Pancreas (tissue), 10 donors: ENCODE data around the gene SLC66A1. TPM values are rescaled to one million over a fixed set of nuclear protein-coding genes. Genes with fewer than 3 reads are reported as not detected.
"Not testable (repeated sequence)": the region's sequence is repeated elsewhere in the genome, so short reads cannot be mapped to it uniquely, and the experiment has no call there.

ENCODE experiments used
- ATAC-seq, 4 donors: fragments of 200-7000 bp; cut with Tn5 transposase; one replicate each; pipeline versions ENCODE4 v1.8.0 to v1.9.1; 2020; ENCODE audit warnings: mild to moderate bottlenecking in 4 of 4, moderate library complexity in 4 of 4
- DNase-seq, 6 donors: peaks; one replicate each; pipeline ENCODE4 v3.0.0-alpha.2; 2020
- FAIRE-seq: peaks from 2 replicates; lab custom pipeline; 2012; peaks lifted over from hg19 to GRCh38; lab: Jason Lieb, UNC
- H3K27ac ChIP-seq, 4 donors: fragments of 200-600 bp; sonication (generic); 1 replicate in 3 of 4; 2 replicates in 1 of 4; pipeline versions ENCODE4 v1.5.0 to v1.8.0; 2020
- H3K27me3 ChIP-seq, 4 donors: fragments of 200-600 bp; one replicate each; pipeline ENCODE4 v1.8.0; 2021
- H3K36me3 ChIP-seq, 3 donors: fragments of 200-600 bp; sonication (generic) in 1 of 3; one replicate each; pipeline versions ENCODE4 v1.5.0 to v1.8.0; 2020 to 2021
- H3K4me1 ChIP-seq, 3 donors: fragments of 200-600 bp; one replicate each; pipeline ENCODE4 v1.8.0; 2021
- H3K4me3 ChIP-seq, 4 donors: fragments of 200-600 bp; sonication (generic) in 2 of 4; one replicate each; pipeline versions ENCODE4 v1.5.0 to v1.8.0; 2020 to 2021
- H3K9me3 ChIP-seq, 4 donors: fragments of 200-600 bp; one replicate each; pipeline ENCODE4 v1.8.0; 2021
- WGBS, 2 donors: extraction: QIAGEN DNeasy Blood & Tissue Kit; methylation state at CpG; one replicate each; pipeline ENCODE4 v1.1.7; 2013; 5-methylcytosine and 5-hydroxymethylcytosine counted together
- intact Hi-C, 3 donors: fragments of 100-400 bp; cut with DNase I; formaldehyde crosslinking; loops; one replicate each; pipeline versions ENCODE4 v1.11.1 to v1.14.2; 2022
- polyA plus RNA-seq, 2 donors: library from polyadenylated mRNA; stranded (reverse); fragments of 200-250 nt; gene quantifications; one replicate each; pipeline ENCODE4 v1.2.3, GENCODE V29; 2013
- total RNA-seq, 6 donors: library from RNA; stranded (reverse); fragmentation: NEBNext Ultra II Directional in 4 of 6; extraction: Animal tissue kit (Norgen Biotek cat#: 25700) in 4 of 6; gene quantifications; one replicate each; pipeline versions ENCODE4 v1.2.1 to v1.2.4, GENCODE V29; 2021 to 2023
- TF ChIP-seq, protein P1 (sequence below), 4 donors: fragments of 200-600 bp; sonication (generic) in 3 of 4; IDR thresholded peaks; one replicate each; pipeline versions ENCODE4 v1.5.0 to v1.8.0; 2021; ENCODE audit warnings: antibody characterized with exemption in 4 of 4
- donor health status: healthy with polysubstance abuse.
- donor health status: DM: no; HTN: no; CAD: no; lungs with moderate emphysema.
- donor health status: DM: no; HTN: no; CAD: no.
- donor health status: control.
- donor health status: control.
- donor health status: Bipolar disorder and iron deficiency.
- donor health status: DM: yes; HTN: yes; CAD: no.
- donor health status: DM: no; HTN: no; CAD: no.
- donor health status: DM: no; HTN: no; CAD: no.
- donor health status: DM: yes; HTN: yes; CAD: no.

The SLC66A1 gene
- total and polyA plus RNA-seq, 8 donors: 6.4 to 26.1 (median 8.7) TPM

DNA sequence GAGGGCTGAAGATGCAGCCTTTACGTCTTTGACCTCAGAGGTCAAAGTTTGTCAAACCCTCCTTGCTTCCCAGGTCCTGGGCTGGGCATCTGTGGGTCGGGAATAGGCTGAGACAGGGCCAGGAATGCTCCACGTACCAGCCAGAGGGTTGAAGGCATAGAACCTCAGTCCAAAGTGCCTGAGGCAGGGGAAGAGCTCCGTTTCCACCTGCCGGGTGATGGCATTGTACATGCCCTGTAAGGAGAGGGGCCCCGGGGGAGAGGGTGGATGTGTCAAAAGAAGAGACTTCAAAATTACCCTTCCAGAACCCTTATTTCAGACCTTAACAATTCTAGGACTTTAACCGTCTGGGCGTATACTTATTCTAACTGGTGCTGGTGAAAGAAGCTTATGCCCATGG, 27.2 kb upstream of the SLC66A1 start:
- no peak for DNase-seq
- WGBS, 2 donors: 79 to 86% methylated on average over 8 of the region's 8 CpGs
- Histone ChIP-seq H3K27ac (peak overlapping the region in 2 of 4 donors; percentile 72 to 78), H3K4me1 (peaks cover 0 to 8% (median 6%) of the 10 kb centered on the region in 3 donors), H3K9me3 (no peaks in the 10 kb centered on the region), H3K27me3 (no peaks in the 10 kb centered on the region), H3K36me3 (peaks cover 0 to 17% (median 0%) of the 10 kb centered on the region in 3 donors), H3K4me3 (peak overlapping the region in 2 of 4 donors; percentile 1 to 9)
- TF ChIP-seq, protein P1, sequence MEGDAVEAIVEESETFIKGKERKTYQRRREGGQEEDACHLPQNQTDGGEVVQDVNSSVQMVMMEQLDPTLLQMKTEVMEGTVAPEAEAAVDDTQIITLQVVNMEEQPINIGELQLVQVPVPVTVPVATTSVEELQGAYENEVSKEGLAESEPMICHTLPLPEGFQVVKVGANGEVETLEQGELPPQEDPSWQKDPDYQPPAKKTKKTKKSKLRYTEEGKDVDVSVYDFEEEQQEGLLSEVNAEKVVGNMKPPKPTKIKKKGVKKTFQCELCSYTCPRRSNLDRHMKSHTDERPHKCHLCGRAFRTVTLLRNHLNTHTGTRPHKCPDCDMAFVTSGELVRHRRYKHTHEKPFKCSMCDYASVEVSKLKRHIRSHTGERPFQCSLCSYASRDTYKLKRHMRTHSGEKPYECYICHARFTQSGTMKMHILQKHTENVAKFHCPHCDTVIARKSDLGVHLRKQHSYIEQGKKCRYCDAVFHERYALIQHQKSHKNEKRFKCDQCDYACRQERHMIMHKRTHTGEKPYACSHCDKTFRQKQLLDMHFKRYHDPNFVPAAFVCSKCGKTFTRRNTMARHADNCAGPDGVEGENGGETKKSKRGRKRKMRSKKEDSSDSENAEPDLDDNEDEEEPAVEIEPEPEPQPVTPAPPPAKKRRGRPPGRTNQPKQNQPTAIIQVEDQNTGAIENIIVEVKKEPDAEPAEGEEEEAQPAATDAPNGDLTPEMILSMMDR (IDR thresholded peaks at IDR 0.05): no peak
- ATAC-seq: no peak
- intact Hi-C loops: no loop called here
- FAIRE-seq: no peak

DNA sequence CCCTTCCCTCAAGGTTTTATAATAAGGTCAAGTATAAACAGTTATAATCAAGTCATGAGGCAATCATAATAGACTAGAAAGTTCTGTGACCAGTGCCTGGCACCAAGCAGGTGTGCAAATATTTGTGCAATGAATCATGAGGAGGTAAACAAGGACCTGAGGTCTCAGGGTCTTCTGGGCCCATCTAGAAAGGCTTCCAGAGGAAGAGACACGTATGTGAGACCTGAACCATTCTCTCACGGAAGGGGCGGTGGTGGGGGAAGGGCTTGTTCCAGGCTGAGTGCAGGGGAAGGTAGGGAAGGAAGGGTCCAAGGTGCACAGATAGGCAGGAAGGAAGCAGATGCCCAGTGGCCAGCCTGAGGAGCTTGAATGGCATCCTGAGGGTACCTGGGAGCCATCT, 26.8 kb upstream of the SLC66A1 start:
- H3K27me3 ChIP-seq, H3K4me1 ChIP-seq, intact Hi-C loops, FAIRE-seq, H3K4me3 ChIP-seq, H3K9me3 ChIP-seq: not testable (repeated sequence)
- Histone ChIP-seq H3K36me3 (peaks cover 0 to 17% (median 0%) of the 10 kb centered on the region in 3 donors), H3K27ac (peak overlapping the region in 3 of 4 donors; percentile 45 to 91 (median 88))
- ATAC-seq (peak; percentile 51 to 58 (median 52)), DNase-seq (peak in 4 of 6 donors; percentile 66 to 71 (median 68))
- 54 to 72% methylated on average over 2 to 3 of the region's 3 CpGs for WGBS, 2 donors

DNA sequence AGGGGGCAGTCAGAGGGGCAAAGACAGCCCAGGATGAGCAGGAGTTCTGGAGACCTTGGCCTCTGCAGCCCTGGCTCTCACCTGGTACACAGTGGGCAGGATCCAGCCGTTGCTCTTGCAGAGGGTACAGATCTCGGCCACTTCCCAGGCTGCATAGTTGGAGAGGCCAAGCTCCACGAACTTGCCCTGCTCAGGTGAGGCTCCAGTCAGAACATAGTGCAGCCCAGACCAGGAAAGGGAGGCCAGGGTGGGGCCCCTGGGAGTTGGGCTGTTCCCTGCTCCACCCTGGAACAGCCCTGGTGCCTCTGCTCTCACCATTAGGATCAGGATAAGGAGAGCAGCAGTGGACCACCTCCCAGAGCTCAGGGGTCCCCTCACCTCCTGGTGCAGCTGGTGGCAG, 26.3 kb upstream of the SLC66A1 start:
- H3K4me3 ChIP-seq: peak overlapping the region in 2 of 4 donors; percentile 49 to 51
- H3K4me1 ChIP-seq, FAIRE-seq, H3K9me3 ChIP-seq, H3K27me3 ChIP-seq, intact Hi-C loops: not testable (repeated sequence)
- DNase-seq: peak in 2 of 6 donors; percentile 49 to 60
- ATAC-seq: peak; percentile 1 to 8 (median 4)
- H3K27ac ChIP-seq: peak overlapping the region; percentile 10 to 91 (median 66)
- H3K36me3 ChIP-seq: peaks cover 0 to 17% (median 0%) of the 10 kb centered on the region in 3 donors
- WGBS, 2 donors: 37 to 87% methylated on average over 3 of the region's 3 CpGs

DNA sequence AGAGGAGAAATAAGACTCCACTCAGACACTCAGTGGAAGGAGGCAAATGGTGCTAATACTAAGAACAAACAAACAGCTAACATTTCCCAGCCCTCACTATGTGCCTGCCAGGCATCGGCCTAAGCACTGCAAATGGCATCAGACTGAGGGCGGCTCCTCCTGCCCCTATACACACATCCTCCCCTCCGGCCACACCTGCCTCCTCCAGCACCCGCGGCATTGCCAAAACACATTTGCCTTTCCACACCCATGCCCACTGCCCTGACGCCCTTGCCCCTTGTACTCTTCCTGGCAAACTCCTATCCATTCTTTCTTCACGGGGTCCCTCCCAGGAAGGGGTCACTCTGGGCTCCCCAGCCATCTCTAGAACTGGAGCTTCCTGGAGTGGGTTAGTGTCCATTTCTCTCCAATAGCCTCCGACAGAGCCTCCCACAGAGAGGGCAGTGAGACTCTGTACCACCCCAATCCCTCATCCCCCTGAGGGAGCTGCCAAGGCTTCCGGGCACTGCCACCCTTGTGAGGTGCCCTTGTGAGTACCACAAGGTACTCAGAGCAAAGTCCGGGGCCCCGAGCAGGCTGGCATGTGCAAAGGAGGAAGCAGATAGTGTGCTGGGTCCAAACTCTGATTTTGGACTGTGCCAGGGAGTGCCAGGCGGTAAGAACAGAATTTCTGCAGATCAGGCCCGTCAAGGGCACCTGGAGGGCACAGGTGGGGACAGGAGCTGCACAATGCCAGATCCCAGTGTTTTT, 24.5 kb upstream of the SLC66A1 start:
- peak; percentile 52 to 82 (median 68) for DNase-seq
- FAIRE-seq: no peak
- 45 to 85% methylated on average over 13 of the region's 13 CpGs for WGBS, 2 donors
- peak overlapping the region; percentile 46 to 51 (median 49) for H3K4me3 ChIP-seq
- peaks cover 0 to 13% (median 0%) of the 10 kb centered on the region in 3 donors for H3K36me3 ChIP-seq
- intact Hi-C loops: no loop called here
- peak; percentile 16 to 50 (median 42) for ATAC-seq
- H3K27me3 ChIP-seq: no peaks in the 10 kb centered on the region
- no peaks in the 10 kb centered on the region for H3K9me3 ChIP-seq
- peaks cover 0 to 8% (median 6%) of the 10 kb centered on the region in 3 donors for H3K4me1 ChIP-seq
- TF ChIP-seq, protein P1 (IDR thresholded peaks at IDR 0.05): no peak
- peak overlapping the region; percentile 42 to 91 (median 72) for H3K27ac ChIP-seq

DNA sequence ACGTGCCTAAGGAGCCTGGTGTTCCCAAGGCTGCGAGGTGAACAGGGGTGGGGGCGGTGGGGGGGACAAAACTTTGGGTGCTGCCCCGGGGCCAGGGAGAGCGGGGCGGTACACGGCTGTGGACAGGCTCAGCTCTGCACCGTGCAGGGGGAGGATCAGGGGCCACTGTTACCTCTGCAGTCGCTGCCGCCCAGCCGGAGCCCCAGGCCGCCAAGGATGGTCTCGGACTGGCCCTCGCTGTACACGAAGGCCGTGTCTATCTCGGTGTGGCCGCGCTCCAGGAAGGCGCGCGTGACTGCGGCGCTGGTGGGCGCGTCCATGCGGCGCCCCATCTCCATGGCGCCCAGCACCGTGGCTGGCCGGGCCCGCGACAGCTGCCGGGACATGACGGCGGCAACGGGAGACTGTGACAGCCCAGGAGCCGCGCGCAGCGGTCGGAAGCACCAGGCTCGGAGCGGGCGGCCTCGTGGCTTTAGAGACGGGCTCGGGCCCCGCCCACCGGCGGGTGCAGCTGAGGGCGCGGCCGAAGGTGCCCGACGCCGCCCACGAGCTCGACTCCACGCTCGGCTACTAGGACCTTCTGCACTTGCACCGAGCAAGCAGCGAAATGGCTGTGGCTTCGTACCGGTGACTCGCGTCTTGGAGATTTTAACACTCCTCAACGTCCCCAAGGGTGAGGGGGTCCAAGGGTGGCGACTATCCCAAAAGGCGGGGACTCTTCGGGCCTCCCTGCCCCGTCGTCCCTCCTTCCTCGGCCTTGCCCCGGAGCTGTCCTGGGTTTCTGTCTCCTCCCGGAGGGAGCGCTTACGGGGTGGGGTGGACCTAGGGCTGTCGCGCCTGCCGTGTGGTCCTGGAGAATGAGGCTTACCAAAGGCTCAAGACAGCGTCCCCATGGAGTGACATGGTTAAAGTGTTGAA, 23.5 kb upstream of the SLC66A1 start, which contains the start of gene AKR7A3:
Gene AKR7A3, minus strand, starts transcription at position 447 of the 918 bp plus-strand sequence. Its CDS starts 61 bp downstream, at position 386.
- ATAC-seq (peak; percentile 80 to 87 (median 83)), DNase-seq (peak; percentile 78 to 92 (median 88))
- whole genome bisulfite sequencing, 2 donors: 5 to 18% methylated on average over 65 to 74 of the region's 82 CpGs
- H3K4me3 ChIP-seq: peak within 1 kb of the TSS; percentile 46 to 51 (median 49)
- H3K9me3 ChIP-seq, intact Hi-C loops, H3K36me3 ChIP-seq, H3K4me1 ChIP-seq, H3K27me3 ChIP-seq, FAIRE-seq: not testable (repeated sequence)
- peak within 1 kb of the TSS; percentile 42 to 91 (median 72) for H3K27ac ChIP-seq

DNA sequence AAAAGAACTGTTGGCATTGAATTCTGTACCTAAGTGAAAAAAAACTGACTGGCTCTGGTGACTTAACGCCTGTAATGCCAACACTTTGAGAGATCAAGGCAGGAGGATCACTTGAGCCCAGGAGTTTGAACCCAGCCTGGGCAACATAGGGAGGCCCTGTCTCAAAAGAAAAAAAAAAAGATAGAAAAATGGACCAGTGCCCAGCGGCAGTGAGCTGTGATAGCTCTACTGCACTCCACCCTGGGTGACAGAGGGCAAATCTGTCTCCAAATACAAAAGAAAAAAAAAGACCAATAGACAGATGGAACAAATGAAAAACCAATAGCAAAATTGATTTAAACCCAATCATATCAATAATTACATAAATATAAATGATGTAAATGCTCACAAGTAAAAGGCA, 22.9 kb upstream of the SLC66A1 start:
- FAIRE-seq: no peak
- WGBS, 2 donors: 9 to 15% methylated on average over 2 of the region's 2 CpGs
- Histone ChIP-seq H3K4me1 (peaks cover 0 to 8% (median 6%) of the 10 kb centered on the region in 3 donors), H3K4me3 (peak overlapping the region in 2 of 4 donors; percentile 49 to 51), H3K9me3 (no peaks in the 10 kb centered on the region), H3K27me3 (no peaks in the 10 kb centered on the region), H3K27ac (peak overlapping the region in 3 of 4 donors; percentile 19 to 91 (median 88)), H3K36me3 (peaks cover 0 to 2% (median 0%) of the 10 kb centered on the region in 3 donors)
- TF ChIP-seq, protein P1 (IDR thresholded peaks at IDR 0.05): no peak
- intact Hi-C loops: no loop called here
- DNase-seq: no peak
- ATAC-seq: peak in 2 of 4 donors; percentile 11 to 13
